GM23248 (cell line): ENCODE results near the gene TSSK3. TPM values are rescaled to one million over a fixed set of nuclear protein-coding genes. Genes with fewer than 3 reads are reported as not detected.

ENCODE experiments used
- DNase-seq: peaks from one replicate; pipeline ENCODE4 v3.0.0-alpha.2; 2015
- H2AFZ ChIP-seq: fragments of 200-600 bp; sonication (generic); 2 replicates; pipeline ENCODE4 v1.6.1; 2016; ENCODE audit warnings: antibody characterized with exemption
- H3F3A ChIP-seq: fragments of 200-600 bp; sonication (generic); 2 replicates; pipeline ENCODE4 v1.6.1; 2016; ENCODE audit warnings: mild to moderate bottlenecking, antibody characterized with exemption, mixed run types; ENCODE audit not compliant: insufficient read depth
- H3K27ac ChIP-seq: fragments of 200-600 bp; sonication (generic); 2 replicates; pipeline ENCODE4 v1.5.1; 2016; ENCODE audit warnings: mild to moderate bottlenecking
- H3K27me3 ChIP-seq: fragments of 200-600 bp; sonication (generic); replicated peaks from 2 replicates; pipeline ENCODE4 v1.6.1; 2016; ENCODE audit warnings: mild to moderate bottlenecking; ENCODE audit not compliant: insufficient read depth
- H3K36me3 ChIP-seq: fragments of 200-600 bp; sonication (generic); 2 replicates; pipeline ENCODE4 v1.6.1; 2016; ENCODE audit warnings: low read depth, mild to moderate bottlenecking
- H3K4me1 ChIP-seq: fragments of 200-600 bp; sonication (generic); 2 replicates; pipeline ENCODE4 v1.6.1; 2016; ENCODE audit warnings: mild to moderate bottlenecking; ENCODE audit not compliant: insufficient read depth
- H3K4me2 ChIP-seq: fragments of 200-600 bp; sonication (generic); one replicate; pipeline ENCODE4 v1.6.1; 2016; ENCODE audit warnings: mild to moderate bottlenecking; ENCODE audit not compliant: unreplicated experiment
- H3K4me3 ChIP-seq: fragments of 200-600 bp; sonication (generic); 2 replicates; pipeline ENCODE4 v1.5.1; 2016; ENCODE audit warnings: mild to moderate bottlenecking
- H3K79me2 ChIP-seq: fragments of 200-600 bp; sonication (generic); 2 replicates; pipeline ENCODE4 v1.6.1; 2016; ENCODE audit warnings: mild to moderate bottlenecking; ENCODE audit not compliant: insufficient read depth
- H3K9ac ChIP-seq: fragments of 200-600 bp; sonication (generic); 2 replicates; pipeline ENCODE4 v1.6.1; 2016; ENCODE audit warnings: mild to moderate bottlenecking
- H3K9me2 ChIP-seq: fragments of 200-600 bp; sonication (generic); 2 replicates; pipeline ENCODE4 v1.6.1; 2016; ENCODE audit warnings: mixed run types, mild to moderate bottlenecking, moderate library complexity; ENCODE audit not compliant: insufficient read depth
- H3K9me3 ChIP-seq: fragments of 200-600 bp; sonication (generic); one replicate; pipeline ENCODE4 v1.6.1; 2017; ENCODE audit warnings: low read depth
- H4K20me1 ChIP-seq: fragments of 200-600 bp; sonication (generic); 2 replicates; pipeline ENCODE4 v1.6.0; 2016; ENCODE audit not compliant: insufficient read depth
- EZH2 ChIP-seq: fragments of 200-600 bp; sonication (generic); IDR thresholded peaks from 2 replicates; pipeline ENCODE4 v1.6.1; 2018; ENCODE audit warnings: antibody characterized with exemption, mild to moderate bottlenecking; ENCODE audit not compliant: insufficient read depth, poor library complexity, severe bottlenecking
- EZH2phosphoT487 ChIP-seq: fragments of 200-600 bp; sonication (generic); IDR thresholded peaks from 2 replicates; pipeline ENCODE4 v1.6.1; 2018; ENCODE audit warnings: antibody characterized with exemption, moderate library complexity, mild to moderate bottlenecking, low read depth; ENCODE audit not compliant: insufficient read depth
- WGBS, 2 experiments: methylation state at CpG; one replicate each; pipeline ENCODE4 v1.1.6; 2015 to 2017; ENCODE audit warnings: low lambda C conversion rate in 2 of 2, low coverage in 1 of 2; ENCODE audit errors: missing lambda C conversion rate in 2 of 2; 5-methylcytosine and 5-hydroxymethylcytosine counted together
- in situ Hi-C: fragments of 300-500 bp; cut with MboI; formaldehyde crosslinking; loops from 2 replicates; pipeline ENCODE4 v1.15.0; 2020
- polyA plus RNA-seq: library from polyadenylated mRNA; unstranded; fragments of >200 nt; fragmentation: Nextera tagmentation; extraction: Ambion mirVana; gene quantifications from 2 replicates; pipeline ENCODE4 v1.2.1, GENCODE V29; 2016
- total RNA-seq: library from RNA; depleted of rRNA; stranded (reverse); fragments of >200 nt; shearing (Covaris generic); gene quantifications from 2 replicates; pipeline ENCODE4 v1.2.3, GENCODE V29; 2014; rRNA removed

The TSSK3 gene, protein sequence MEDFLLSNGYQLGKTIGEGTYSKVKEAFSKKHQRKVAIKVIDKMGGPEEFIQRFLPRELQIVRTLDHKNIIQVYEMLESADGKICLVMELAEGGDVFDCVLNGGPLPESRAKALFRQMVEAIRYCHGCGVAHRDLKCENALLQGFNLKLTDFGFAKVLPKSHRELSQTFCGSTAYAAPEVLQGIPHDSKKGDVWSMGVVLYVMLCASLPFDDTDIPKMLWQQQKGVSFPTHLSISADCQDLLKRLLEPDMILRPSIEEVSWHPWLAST
- total RNA-seq, result 0.22 TPM in 1 of 2 replicates, not detected in the other
- polyA plus RNA-seq, result 0.47 TPM in 1 of 2 replicates, not detected in the other

DNA sequence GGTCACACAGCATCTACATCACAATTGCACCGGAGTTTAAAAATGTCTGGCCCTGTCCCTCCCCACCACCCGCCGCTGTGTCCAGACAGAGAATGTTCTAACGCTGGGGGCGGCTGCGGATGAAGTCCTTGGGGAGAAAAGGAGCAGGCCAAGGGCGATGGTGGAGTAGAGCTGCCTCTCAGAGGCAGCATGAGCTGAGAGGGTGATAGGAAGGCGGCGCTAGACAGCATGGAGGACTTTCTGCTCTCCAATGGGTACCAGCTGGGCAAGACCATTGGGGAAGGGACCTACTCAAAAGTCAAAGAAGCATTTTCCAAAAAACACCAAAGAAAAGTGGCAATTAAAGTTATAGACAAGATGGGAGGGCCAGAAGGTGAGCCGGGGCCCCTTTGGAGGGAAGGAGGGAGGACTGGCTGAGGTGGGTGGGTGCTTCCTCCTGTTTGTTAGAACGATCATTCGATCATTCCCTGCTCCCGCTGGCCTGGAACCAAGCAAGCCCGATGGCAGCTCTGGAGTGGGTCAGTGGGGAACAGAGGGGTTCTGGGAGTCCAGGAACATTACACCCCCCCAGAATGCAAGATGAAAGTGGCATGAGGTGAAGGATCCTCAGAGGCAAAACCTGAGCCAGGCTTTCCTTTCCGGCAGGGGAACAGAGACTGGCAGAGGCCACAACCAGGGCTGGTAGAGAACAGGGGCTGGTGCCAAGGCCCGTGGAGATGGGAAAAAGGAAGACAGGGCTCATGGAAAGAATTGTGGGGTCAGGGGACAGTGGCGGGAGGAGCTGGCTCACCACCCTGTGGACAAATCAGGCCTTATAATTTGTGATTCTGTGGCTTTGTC is at the start of gene TSSK3, which contains the start of gene FAM229A:
Gene TSSK3, plus strand, starts transcription at position 66 of the 840 bp plus-strand sequence. Its CDS starts 163 bp downstream, at position 229.
Gene FAM229A, minus strand, starts transcription at position 12 of the 840 bp plus-strand sequence. CDS start 394 bp downstream, outside the sequence.
- Histone ChIP-seq H3K9me3 (no peaks in the 10 kb centered on the region), H3K4me3 (peak within 1 kb of the TSS; percentile 65), H2AFZ (peak within 1 kb of the TSS; percentile 64), H4K20me1 (no peaks in the 10 kb centered on the region), H3K4me2 (peak within 1 kb of the TSS; percentile 55), H3K36me3 (peaks cover 6% of the 10 kb centered on the region; the same call in 1 of the 2 replicates), H3F3A (peaks cover 20% of the 10 kb centered on the region), H3K27ac (no peak within 1 kb of the TSS), H3K9me2 (no peaks in the 10 kb centered on the region), H3K4me1 (no peaks in the 10 kb centered on the region), H3K79me2 (no peaks in the 10 kb centered on the region), H3K9ac (peak within 1 kb of the TSS; percentile 76), H3K27me3 (no peaks in the 10 kb centered on the region)
- WGBS, 2 experiments, result 69 to 73% methylated on average over 17 of the region's 17 CpGs
- DNase-seq, result no peak
- no peak for TF ChIP-seq EZH2
- in situ Hi-C loops, result no loop called here

DNA sequence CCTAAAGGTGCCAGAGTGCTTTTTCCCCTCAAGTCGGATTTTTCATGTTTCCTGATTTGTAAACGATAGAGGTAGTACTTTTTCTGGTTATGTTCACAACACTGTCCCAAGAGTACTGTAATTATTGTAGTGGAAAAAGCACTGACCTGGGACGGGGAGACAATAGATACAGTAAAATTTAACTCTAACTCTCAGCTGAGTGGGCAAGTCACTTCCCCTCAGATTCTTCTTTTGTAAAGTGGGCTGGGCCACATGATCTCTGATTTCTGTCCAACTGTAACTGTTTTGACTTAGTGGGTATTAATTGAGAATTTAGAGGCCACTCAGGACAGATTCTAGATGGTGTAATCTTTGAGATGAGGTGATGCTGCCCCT is 45.4 kb upstream of the TSSK3 start:
- no peaks in the 10 kb centered on the region for H4K20me1 ChIP-seq
- no peak overlapping the region for H2AFZ ChIP-seq
- in situ Hi-C loops, result no loop called here
- no peak for DNase-seq
- no peak overlapping the region for H3K27ac ChIP-seq
- no peak overlapping the region for H3K9ac ChIP-seq
- no peaks in the 10 kb centered on the region for H3K4me1 ChIP-seq
- no peaks in the 10 kb centered on the region for H3K9me3 ChIP-seq
- no peaks in the 10 kb centered on the region for H3K9me2 ChIP-seq
- H3K79me2 ChIP-seq, result peaks cover 24% of the 10 kb centered on the region
- H3K27me3 ChIP-seq, result no peaks in the 10 kb centered on the region
- no peak for TF ChIP-seq EZH2phosphoT487
- TF ChIP-seq EZH2, result no peak
- no peaks in the 10 kb centered on the region for H3K36me3 ChIP-seq
- H3F3A ChIP-seq, result no peaks in the 10 kb centered on the region
- 78 to 83% methylated on average over 3 of the region's 3 CpGs for WGBS, 2 experiments
- H3K4me2 ChIP-seq, result no peak overlapping the region
- no peak overlapping the region for H3K4me3 ChIP-seq

DNA sequence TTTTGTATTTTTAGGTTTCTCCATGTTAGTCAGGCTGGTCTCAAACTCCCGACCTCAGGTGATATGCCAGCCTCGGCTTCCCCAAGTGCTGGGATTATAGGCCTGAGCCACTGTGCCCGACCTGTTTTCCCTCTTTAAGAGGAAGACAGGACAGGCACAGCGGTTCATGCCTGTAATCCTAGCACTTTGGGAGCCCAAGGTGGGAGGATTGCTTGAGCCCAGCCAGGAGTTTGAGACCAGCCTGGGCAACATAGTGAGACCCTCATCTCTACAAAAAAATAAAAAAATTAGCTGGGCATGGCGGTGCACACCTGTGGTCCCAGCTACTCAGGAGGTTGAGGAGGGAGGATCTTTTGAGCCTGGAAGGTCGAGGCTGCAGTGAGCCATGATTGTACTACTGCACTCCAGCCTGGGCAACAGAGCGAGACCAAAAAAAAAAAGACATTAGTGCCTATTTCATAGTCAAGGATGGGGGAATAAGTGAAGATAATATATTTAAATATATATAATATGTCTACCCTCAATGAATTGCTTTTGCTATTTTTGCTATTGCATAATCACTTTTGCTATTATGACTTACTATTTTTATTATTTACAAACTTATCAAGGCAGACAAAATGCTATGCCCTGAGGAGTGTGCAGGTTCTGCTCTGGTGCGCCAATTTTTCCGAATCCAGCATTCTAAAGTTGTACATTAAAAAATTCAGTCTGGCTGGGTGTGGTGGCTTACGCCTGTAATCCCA is 44.0 kb upstream of the TSSK3 start:
- Histone ChIP-seq H3K4me1 (no peaks in the 10 kb centered on the region), H3K36me3 (no peaks in the 10 kb centered on the region), H2AFZ (no peak overlapping the region), H3K27me3 (no peaks in the 10 kb centered on the region), H3K27ac (no peak overlapping the region), H3K9me2 (no peaks in the 10 kb centered on the region), H3F3A (no peaks in the 10 kb centered on the region), H3K4me2 (no peak overlapping the region), H3K79me2 (peaks cover 10% of the 10 kb centered on the region), H3K9me3 (no peaks in the 10 kb centered on the region), H4K20me1 (no peaks in the 10 kb centered on the region), H3K9ac (no peak overlapping the region), H3K4me3 (no peak overlapping the region)
- in situ Hi-C loops, result no loop called here
- TF ChIP-seq EZH2 (no peak), EZH2phosphoT487 (no peak)
- DNase-seq, result no peak
- 94 to 97% methylated on average over 10 of the region's 10 CpGs for WGBS, 2 experiments

DNA sequence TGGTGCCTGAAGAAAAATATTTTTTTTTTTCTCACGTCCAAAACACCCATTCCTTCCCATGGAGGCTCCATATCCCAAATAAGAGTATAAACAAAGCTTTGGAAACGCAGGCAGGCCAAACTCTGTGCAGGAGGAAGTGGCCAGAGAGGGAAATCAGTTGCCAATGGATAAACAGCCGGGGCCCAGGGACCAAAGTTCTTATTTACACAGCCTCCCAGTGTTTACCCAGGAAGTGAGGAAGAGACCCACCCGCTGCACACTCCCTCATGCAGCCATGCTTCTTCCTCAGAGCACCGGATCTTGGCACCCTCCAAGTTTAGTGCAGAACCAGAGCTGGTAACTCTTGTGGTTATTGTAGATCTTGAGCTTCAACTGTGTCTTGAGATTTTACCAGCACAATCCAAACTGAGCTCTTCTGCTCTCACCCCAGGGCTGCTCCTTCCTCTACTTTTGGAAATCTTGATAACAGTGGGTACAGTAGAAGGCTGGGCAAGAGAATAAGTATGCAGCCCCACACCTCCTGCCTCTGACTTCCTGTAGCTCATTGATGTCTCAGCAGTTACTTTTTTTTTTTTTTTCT is 40.5 kb upstream of the TSSK3 start:
- H3F3A ChIP-seq, result no peaks in the 10 kb centered on the region
- no peak overlapping the region for H3K27ac ChIP-seq
- no peak overlapping the region for H2AFZ ChIP-seq
- H3K36me3 ChIP-seq, result no peaks in the 10 kb centered on the region
- no peaks in the 10 kb centered on the region for H3K4me1 ChIP-seq
- no peaks in the 10 kb centered on the region for H3K79me2 ChIP-seq
- no peak overlapping the region for H3K9ac ChIP-seq
- H3K9me2 ChIP-seq, result no peaks in the 10 kb centered on the region
- H3K9me3 ChIP-seq, result no peaks in the 10 kb centered on the region
- H4K20me1 ChIP-seq, result no peaks in the 10 kb centered on the region
- in situ Hi-C loops, result no loop called here
- WGBS, 2 experiments, result 76 to 79% methylated on average over 5 of the region's 5 CpGs
- no peak for TF ChIP-seq EZH2
- TF ChIP-seq EZH2phosphoT487, result no peak
- no peak overlapping the region for H3K4me2 ChIP-seq
- no peaks in the 10 kb centered on the region for H3K27me3 ChIP-seq
- H3K4me3 ChIP-seq, result no peak overlapping the region
- no peak for DNase-seq
